DMS114 treated with DMSO at 0.1 percent for 48 hours (cell line): Measurements from ENCODE around the gene C18orf32.
A peak's percentile ranks its signal among the peaks of the same experiment; 100 is the strongest.
"Not testable (repeated sequence)": the region's sequence is repeated elsewhere in the genome, so short reads cannot be mapped to it uniquely, and the experiment has no call there.

Experiments used
- DNase-seq: peaks from one replicate; lab custom pipeline; 2025; ENCODE audit not compliant: unreplicated experiment; lab: John Stamatoyannopoulos, UW

The C18orf32 gene

GRCh38 chr18:49472459-49472858, 14.6 kb downstream of the C18orf32 start:
- no peak for DNase-seq

- no peak for DNase-seq
Observed at GRCh38 chr18:49471532-49471931, 15.5 kb downstream of the C18orf32 start.

- no peak for DNase-seq
Observed at GRCh38 chr18:49467599-49467998, 19.4 kb downstream of the C18orf32 start.

GRCh38 chr18:49467019-49467563, 19.9 kb downstream of the C18orf32 start:
- no peak for DNase-seq

GRCh38 chr18:49464718-49465598, 22.1 kb downstream of the C18orf32 start:
- DNase-seq, result peak; percentile 16

GRCh38 chr18:49461602-49461977, 25.4 kb downstream of the C18orf32 start:
- DNase-seq, result no peak

GRCh38 chr18:49460976-49461601, 25.9 kb downstream of the C18orf32 start:
- no peak for DNase-seq

GRCh38 chr18:49459404-49460171, 27.4 kb downstream of the C18orf32 start:
- no peak for DNase-seq

- no peak for DNase-seq
Observed at GRCh38 chr18:49457616-49458015, 29.4 kb downstream of the C18orf32 start.

GRCh38 chr18:49456794-49457193, 30.2 kb downstream of the C18orf32 start:
- DNase-seq, result no peak

- DNase-seq, result not testable (repeated sequence)
Observed at GRCh38 chr18:49452534-49452933, 34.5 kb downstream of the C18orf32 start.

GRCh38 chr18:49447810-49448745, 39.0 kb downstream of the C18orf32 start:
- no peak for DNase-seq

- no peak for DNase-seq
Observed at GRCh38 chr18:49446481-49446880, 40.6 kb downstream of the C18orf32 start.

- DNase-seq, result no peak
Observed at GRCh38 chr18:49444581-49444980, 42.5 kb downstream of the C18orf32 start.

- DNase-seq, result no peak
Observed at GRCh38 chr18:49443837-49444236, 43.2 kb downstream of the C18orf32 start.

- DNase-seq, result no peak
Observed at GRCh38 chr18:49441338-49441938, 45.6 kb downstream of the C18orf32 start.

- DNase-seq, result no peak
Observed at GRCh38 chr18:49435170-49435569, 51.9 kb downstream of the C18orf32 start.

GRCh38 chr18:49432602-49433001, 54.4 kb downstream of the C18orf32 start:
- DNase-seq, result no peak

GRCh38 chr18:49431165-49431962, 55.7 kb downstream of the C18orf32 start:
- no peak for DNase-seq
